Ovary (tissue), 3 donors: ENCODE results near the gene VPS25.

ENCODE experiments used
- CTCF ChIP-seq, 3 donors: fragments of 450-650 bp in 2 of 3; fragments of 200-600 bp in 1 of 3; IDR thresholded peaks; one replicate each; pipeline versions ENCODE4 v1.5.1 to v1.8.0; 2016 to 2022; ENCODE audit warnings: antibody characterized with exemption in 3 of 3, mild to moderate bottlenecking in 1 of 3
- EP300 ChIP-seq: sonication (generic); formaldehyde crosslinking; IDR thresholded peaks from one replicate; pipeline ENCODE4 v1.6.1; 2017; ENCODE audit warnings: antibody characterized with exemption
- POLR2A ChIP-seq: fragments of 450-650 bp; IDR thresholded peaks from one replicate; pipeline ENCODE4 v1.6.1; 2017; ENCODE audit warnings: antibody characterized with exemption, mild to moderate bottlenecking, moderate library complexity
- donor health status: DM: no; HTN: no; CAD: no.

- TF ChIP-seq CTCF (IDR thresholded peaks at IDR 0.05) (no peak), POLR2A (no peak), EP300 (no peak)
Observed at GRCh38 chr17:42803074-42803883, 30.0 kb downstream of the VPS25 start.
